Parathyroid adenoma (tissue), 2 donors: ENCODE data around the gene GTF2H1.

Source experiments
- H2AFZ ChIP-seq: fragments of 300-600 bp; sonication (generic); one replicate; pipeline ENCODE4 v1.7.0; 2017; ENCODE audit warnings: antibody characterized with exemption, mild to moderate bottlenecking
- H3K27ac ChIP-seq: fragments of 300-600 bp; sonication (generic); one replicate; pipeline ENCODE4 v1.7.0; 2017
- H3K27me3 ChIP-seq: fragments of 300-600 bp; sonication (generic); one replicate; pipeline ENCODE4 v1.7.0; 2017; ENCODE audit warnings: low read length; ENCODE audit not compliant: control insufficient read depth, insufficient read depth
- H3K36me3 ChIP-seq: fragments of 300-600 bp; sonication (generic); one replicate; pipeline ENCODE4 v1.7.0; 2017; ENCODE audit warnings: low read length; ENCODE audit not compliant: control insufficient read depth, insufficient read depth
- H3K4me1 ChIP-seq: fragments of 300-600 bp; sonication (generic); one replicate; pipeline ENCODE4 v1.7.0; 2017; ENCODE audit warnings: control low read depth
- H3K4me2 ChIP-seq: fragments of 300-600 bp; sonication (generic); one replicate; pipeline ENCODE4 v1.7.0; 2017; ENCODE audit warnings: low read length
- H3K4me3 ChIP-seq: fragments of 300-600 bp; sonication (generic); one replicate; pipeline ENCODE4 v1.7.0; 2017; ENCODE audit warnings: low read depth, low read length
- H3K79me2 ChIP-seq: fragments of 300-600 bp; sonication (generic); one replicate; pipeline ENCODE4 v1.7.0; 2017; ENCODE audit warnings: control low read depth
- H3K9ac ChIP-seq: fragments of 300-600 bp; sonication (generic); one replicate; pipeline ENCODE4 v1.7.0; 2017; ENCODE audit warnings: mild to moderate bottlenecking
- H3K9me3 ChIP-seq: fragments of 300-600 bp; sonication (generic); one replicate; pipeline ENCODE4 v1.7.0; 2017; ENCODE audit warnings: low read length; ENCODE audit not compliant: control insufficient read depth
- CTCF ChIP-seq: fragments of 300-600 bp; sonication (generic); IDR thresholded peaks from one replicate; pipeline ENCODE4 v1.7.0; 2017; ENCODE audit warnings: antibody characterized with exemption, mild to moderate bottlenecking
- donor health status: primary hyperparathyroidism.

The GTF2H1 gene

GRCh38 chr11:18285841-18286240 lies 36.5 kb upstream of the GTF2H1 start:
- Histone ChIP-seq H3K9me3 (no peaks in the 10 kb centered on the region), H3K27me3 (no peaks in the 10 kb centered on the region), H3K4me1 (no peaks in the 10 kb centered on the region), H3K4me3 (no peak overlapping the region), H3K4me2 (no peak overlapping the region), H2AFZ (no peak overlapping the region), H3K79me2 (no peaks in the 10 kb centered on the region), H3K9ac (no peak overlapping the region), H3K36me3 (no peaks in the 10 kb centered on the region), H3K27ac (no peak overlapping the region)
- no peak for TF ChIP-seq CTCF

GRCh38 chr11:18288911-18289310 lies 33.5 kb upstream of the GTF2H1 start:
- Histone ChIP-seq H3K27me3 (no peaks in the 10 kb centered on the region), H3K27ac (no peak overlapping the region), H3K9ac (no peak overlapping the region), H3K4me1 (no peaks in the 10 kb centered on the region), H3K36me3 (no peaks in the 10 kb centered on the region), H3K79me2 (no peaks in the 10 kb centered on the region), H3K9me3 (no peaks in the 10 kb centered on the region), H2AFZ (no peak overlapping the region), H3K4me2 (no peak overlapping the region), H3K4me3 (no peak overlapping the region)
- TF ChIP-seq CTCF: no peak

GRCh38 chr11:18294862-18295261 lies 27.5 kb upstream of the GTF2H1 start:
- Histone ChIP-seq H3K79me2 (no peaks in the 10 kb centered on the region), H2AFZ (no peak overlapping the region), H3K27ac (no peak overlapping the region), H3K4me1 (no peaks in the 10 kb centered on the region), H3K36me3 (no peaks in the 10 kb centered on the region), H3K27me3 (no peaks in the 10 kb centered on the region), H3K9ac (no peak overlapping the region), H3K4me2 (no peak overlapping the region), H3K9me3 (no peaks in the 10 kb centered on the region), H3K4me3 (no peak overlapping the region)
- no peak for TF ChIP-seq CTCF

DNA sequence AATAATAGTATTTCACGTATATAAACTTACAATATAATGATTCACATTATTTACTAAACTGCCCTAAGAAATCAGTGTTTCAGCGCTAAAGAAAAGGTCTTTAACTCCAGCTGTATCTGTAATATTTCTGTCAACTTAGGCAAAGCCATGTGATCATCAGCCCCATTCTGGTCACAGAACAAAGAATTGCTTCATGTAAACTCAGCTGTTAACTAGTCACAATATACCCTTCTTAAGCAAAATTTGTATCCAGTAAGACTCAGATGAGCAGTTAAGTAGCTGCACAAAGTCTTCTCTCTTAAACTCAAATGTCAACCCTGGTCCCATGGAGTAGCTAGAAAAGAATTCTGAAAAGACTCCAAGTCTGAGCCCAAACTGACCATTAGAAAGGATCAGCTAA lies 27.1 kb upstream of the GTF2H1 start:
- Histone ChIP-seq H3K36me3 (no peaks in the 10 kb centered on the region), H3K27ac (no peak overlapping the region), H3K79me2 (no peaks in the 10 kb centered on the region), H3K4me3 (no peak overlapping the region), H3K9me3 (no peaks in the 10 kb centered on the region), H3K4me2 (no peak overlapping the region), H2AFZ (no peak overlapping the region), H3K9ac (no peak overlapping the region), H3K4me1 (no peaks in the 10 kb centered on the region), H3K27me3 (no peaks in the 10 kb centered on the region)
- TF ChIP-seq CTCF: no peak

GRCh38 chr11:18299721-18300120 lies 22.6 kb upstream of the GTF2H1 start:
- Histone ChIP-seq H3K9ac (no peak overlapping the region), H3K9me3 (no peaks in the 10 kb centered on the region), H3K4me3 (no peak overlapping the region), H3K4me2 (no peak overlapping the region), H3K27me3 (no peaks in the 10 kb centered on the region), H2AFZ (no peak overlapping the region), H3K4me1 (no peaks in the 10 kb centered on the region), H3K27ac (no peak overlapping the region), H3K36me3 (no peaks in the 10 kb centered on the region), H3K79me2 (no peaks in the 10 kb centered on the region)
- no peak for TF ChIP-seq CTCF
